ENCODE results near the gene NTN4.

- TF ChIP-seq CTCF (IDR thresholded peaks at IDR 0.05; ENCODE audit: low read length) = no peak
- TF ChIP-seq EZH2 (IDR thresholded peaks at IDR 0.05; ENCODE audit: borderline replicate concordance, low read length) = no peak
These were observed 155.6 kb downstream of the NTN4 start for GRCh38 chr12:95634622-95635621.

Data from OCI-LY1 (cell line).